ENCODE data around the gene CNKSR3.

The CNKSR3 gene

GRCh38 chr6:154500769-154501577 is 9.5 kb downstream of the CNKSR3 start:
- DNase-seq, result no peak

GRCh38 chr6:154499855-154500589 is 10.5 kb downstream of the CNKSR3 start:
- DNase-seq, result no peak

GRCh38 chr6:154498340-154498934 is 12.0 kb downstream of the CNKSR3 start:
- no peak for DNase-seq

GRCh38 chr6:154496793-154497517 is 13.5 kb downstream of the CNKSR3 start:
- DNase-seq, result no peak

- no peak for DNase-seq
Observed at GRCh38 chr6:154496186-154496585, 14.3 kb downstream of the CNKSR3 start.

GRCh38 chr6:154494592-154495311 is 15.7 kb downstream of the CNKSR3 start:
- no peak for DNase-seq

- DNase-seq, result no peak
Observed at GRCh38 chr6:154491567-154492470, 18.7 kb downstream of the CNKSR3 start.

- DNase-seq, result no peak
Observed at GRCh38 chr6:154489822-154490221, 20.7 kb downstream of the CNKSR3 start.

DNA sequence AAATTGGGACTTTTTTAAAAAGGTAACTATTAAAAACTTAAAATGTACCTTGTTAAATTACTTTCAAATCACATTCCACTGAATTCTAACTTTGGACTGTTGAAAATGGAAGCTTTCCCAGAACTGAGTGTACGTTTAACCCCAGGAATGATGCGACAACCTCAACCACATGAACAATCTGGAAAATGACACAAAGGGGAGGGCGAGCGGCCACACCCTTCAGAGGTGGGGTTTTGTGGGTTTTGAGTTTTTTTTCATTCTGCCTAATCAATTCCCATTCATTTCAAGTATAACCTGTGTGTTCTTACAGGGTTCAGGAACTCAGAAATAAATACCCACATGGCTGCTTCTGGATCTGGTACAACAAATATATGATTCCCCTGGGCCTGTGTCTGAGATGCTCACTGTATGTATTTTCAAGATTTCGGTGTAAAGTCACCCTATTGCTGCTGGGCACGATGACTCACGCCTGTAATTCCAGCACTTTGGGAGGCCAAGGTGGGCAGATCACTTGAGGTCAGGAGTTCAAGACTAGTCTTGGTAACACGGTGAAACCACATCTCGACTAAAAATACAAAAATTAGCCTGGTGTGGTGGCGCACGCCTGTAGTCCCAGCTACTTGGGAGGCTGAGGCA is 21.6 kb downstream of the CNKSR3 start:
- DNase-seq, result no peak

DNA sequence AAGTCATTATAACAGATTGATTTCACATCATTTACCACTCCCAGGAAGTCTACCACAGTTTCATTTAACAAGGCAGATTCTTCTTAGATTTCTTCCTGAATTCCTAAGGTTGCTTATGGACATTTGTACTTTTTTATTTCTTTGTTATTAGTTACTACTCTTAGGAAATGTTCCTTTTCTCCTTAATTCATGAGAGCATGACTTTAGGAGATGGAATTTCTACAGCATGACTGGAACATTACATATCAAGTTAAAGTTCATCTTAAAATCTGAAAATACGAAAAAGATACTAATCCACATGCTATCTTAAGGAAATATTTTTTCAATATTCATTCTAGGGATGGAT is 22.3 kb downstream of the CNKSR3 start:
- DNase-seq, result no peak

DNA sequence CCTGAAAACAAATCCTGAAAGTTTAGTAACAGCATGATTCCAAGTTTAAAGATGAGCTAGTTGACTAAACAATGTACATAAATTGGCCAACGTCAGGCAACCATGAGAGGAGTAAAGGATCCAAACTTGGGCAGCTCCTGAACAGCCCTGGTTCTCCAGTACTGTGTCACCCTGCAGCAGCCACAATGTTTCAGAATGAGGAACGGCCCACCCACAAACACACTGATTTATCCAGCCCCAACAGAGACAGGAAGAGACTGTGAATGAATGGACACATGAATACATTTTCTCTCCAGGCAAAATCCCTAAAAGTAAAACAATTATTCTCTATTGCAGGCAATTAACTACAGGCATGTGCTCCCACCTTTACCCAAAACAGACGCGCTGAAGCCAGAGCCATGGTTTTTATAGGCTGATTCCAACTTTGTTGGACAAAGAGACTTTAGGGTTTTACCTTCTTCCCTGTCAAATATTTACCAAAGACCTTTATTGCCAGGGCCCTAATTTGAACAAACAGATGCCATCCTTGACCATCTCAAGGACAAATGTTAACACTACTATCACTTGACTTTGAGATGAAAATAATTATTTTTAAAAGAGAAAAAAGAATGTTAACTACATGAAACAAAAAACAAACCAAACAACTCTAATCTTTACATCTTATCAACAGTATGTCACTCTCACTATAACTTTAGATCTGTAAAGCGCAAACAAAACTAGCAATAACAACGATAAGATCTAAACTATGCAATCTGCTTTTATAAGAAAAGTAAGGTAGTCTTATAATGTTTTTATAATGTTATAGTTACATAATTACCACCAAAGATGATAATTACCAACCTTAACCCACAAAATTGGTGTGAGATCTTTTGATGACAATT is 22.9 kb downstream of the CNKSR3 start:
- DNase-seq, result no peak

GRCh38 chr6:154485815-154486214 is 24.7 kb downstream of the CNKSR3 start:
- no peak for DNase-seq

DNA sequence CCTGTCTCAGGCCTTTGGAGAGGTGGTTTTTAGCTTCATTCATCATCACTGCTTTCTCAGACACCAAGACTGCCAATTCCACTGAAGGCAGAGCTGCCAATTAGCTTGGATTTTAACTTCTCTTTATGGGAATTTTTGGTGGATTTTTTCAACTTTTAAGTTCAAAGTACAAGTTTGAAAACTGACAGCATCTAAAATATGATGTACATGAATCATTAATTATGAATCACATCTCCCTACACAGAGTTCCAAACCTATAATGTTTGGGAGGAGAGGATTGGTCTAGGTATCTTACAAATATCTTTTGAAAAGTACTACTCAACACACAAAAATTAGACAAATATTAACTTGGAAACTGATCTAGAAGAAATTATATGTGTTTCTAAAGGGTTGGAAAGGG is 25.5 kb downstream of the CNKSR3 start:
- DNase-seq, result no peak

DNA sequence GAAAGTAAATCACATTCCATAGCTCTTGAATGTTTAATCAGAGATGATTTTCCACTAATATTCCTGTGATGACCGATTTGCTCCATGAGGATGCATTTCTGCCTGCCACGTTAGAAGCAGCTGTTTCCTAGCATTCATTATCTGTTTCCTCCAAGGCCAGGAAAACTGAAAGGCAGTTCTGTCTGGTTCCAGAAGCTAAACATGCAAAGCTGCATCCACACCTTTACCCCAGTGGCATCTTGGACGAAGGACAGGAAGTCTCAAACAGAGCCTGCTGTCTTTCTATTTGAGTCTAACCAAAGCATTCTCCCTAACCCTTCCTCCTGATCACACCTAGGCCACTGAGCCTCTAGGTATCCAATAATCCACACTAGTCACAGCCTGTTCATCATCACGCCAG is 27.6 kb downstream of the CNKSR3 start:
- DNase-seq, result no peak

- DNase-seq, result no peak
Observed at GRCh38 chr6:154481521-154482013, 28.9 kb downstream of the CNKSR3 start.

- DNase-seq, result no peak
Observed at GRCh38 chr6:154479771-154480639, 30.5 kb downstream of the CNKSR3 start.

DNA sequence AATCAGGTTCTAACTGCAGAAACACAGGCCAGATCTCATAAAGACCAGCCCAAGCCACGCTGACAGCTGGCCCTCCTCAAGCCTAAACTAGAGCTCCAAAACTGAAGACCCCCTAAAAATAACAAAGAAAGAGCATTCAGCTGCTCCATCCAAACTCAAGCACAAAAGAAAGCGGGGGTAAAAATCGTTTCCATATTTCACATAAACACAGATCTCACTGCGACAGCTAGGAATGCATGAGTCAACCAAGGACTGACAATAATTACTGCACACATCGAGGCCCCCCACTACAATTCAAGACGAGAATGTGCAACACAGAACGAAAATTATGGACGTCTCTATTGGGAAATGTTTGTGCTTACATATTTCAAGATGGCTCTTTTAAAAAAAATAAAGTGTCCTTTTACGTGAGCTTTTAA is 31.1 kb downstream of the CNKSR3 start:
- no peak for DNase-seq

DNA sequence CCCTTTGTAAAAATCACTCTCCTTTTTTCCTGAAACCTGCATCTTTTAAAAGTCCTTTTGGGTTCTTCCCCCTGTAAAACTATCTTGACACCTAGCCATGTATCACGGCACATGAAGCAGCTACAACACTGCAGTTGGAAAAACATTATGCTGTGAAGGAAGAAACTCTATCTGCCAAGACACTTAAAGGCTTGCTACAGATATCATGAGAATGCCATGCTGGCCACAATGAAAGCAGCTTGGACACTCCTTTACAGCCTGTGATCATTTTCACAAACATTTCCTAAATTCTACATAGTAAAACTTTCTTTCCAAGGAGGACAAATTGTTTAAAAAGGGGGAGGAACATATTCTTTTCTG is 31.8 kb downstream of the CNKSR3 start:
- DNase-seq, result no peak

Measured in KG1 (cell line).